Mucosa of rectum (tissue), 2 donors: ENCODE measurements around the gene EIF4E2.
A peak's percentile ranks its signal among the peaks of the same experiment; 100 is the strongest.

Experiments
- H3K27ac ChIP-seq, 2 donors: one replicate each; pipeline ENCODE4 v1.7.0; 2013; ENCODE audit warnings: inconsistent platforms in 2 of 2, low read depth in 2 of 2, low read length in 2 of 2
- H3K27me3 ChIP-seq, 2 donors: one replicate each; pipeline ENCODE4 v1.7.0; 2013; ENCODE audit warnings: low read length in 2 of 2; ENCODE audit not compliant: control insufficient read depth in 2 of 2, insufficient read depth in 2 of 2
- H3K36me3 ChIP-seq, 2 donors: one replicate each; pipeline ENCODE4 v1.7.0; 2013; ENCODE audit warnings: low read length in 2 of 2; ENCODE audit not compliant: control insufficient read depth in 2 of 2, insufficient read depth in 2 of 2
- H3K4me1 ChIP-seq, 2 donors: one replicate each; pipeline ENCODE4 v1.7.0; 2013; ENCODE audit warnings: low read length in 2 of 2, mild to moderate bottlenecking in 1 of 2; ENCODE audit not compliant: control insufficient read depth in 2 of 2, insufficient read depth in 2 of 2
- H3K4me3 ChIP-seq, 2 donors: one replicate each; pipeline ENCODE4 v1.7.0; 2013; ENCODE audit warnings: low read length in 2 of 2
- H3K9ac ChIP-seq, 2 donors: one replicate each; pipeline ENCODE4 v1.7.0; 2013; ENCODE audit warnings: low read length in 2 of 2, low read depth in 1 of 2, mild to moderate bottlenecking in 1 of 2
- H3K9me3 ChIP-seq, 2 donors: one replicate each; pipeline ENCODE4 v1.7.0; 2013; ENCODE audit warnings: low read length in 2 of 2; ENCODE audit not compliant: control insufficient read depth in 2 of 2
- donor health status: healthy.
- donor health status: Normal muscosa, but diverticular disease.

The EIF4E2 gene

GRCh38 chr2:232576995-232577394 is 26.5 kb downstream of the EIF4E2 start:
- Histone ChIP-seq H3K9me3 (no peaks in the 10 kb centered on the region), H3K4me1 (peaks cover 2 to 29% of the 10 kb centered on the region in 2 donors), H3K36me3 (peaks cover 27 to 36% of the 10 kb centered on the region in 2 donors), H3K4me3 (no peak overlapping the region), H3K27me3 (no peaks in the 10 kb centered on the region), H3K9ac (no peak overlapping the region), H3K27ac (no peak overlapping the region)

- H3K27me3 ChIP-seq, result no peaks in the 10 kb centered on the region
- H3K4me1 ChIP-seq, result peaks cover 0 to 28% of the 10 kb centered on the region in 2 donors
- H3K9ac ChIP-seq, result no peak overlapping the region
- no peaks in the 10 kb centered on the region for H3K9me3 ChIP-seq
- peaks cover 31 to 40% of the 10 kb centered on the region in 2 donors for H3K36me3 ChIP-seq
- H3K27ac ChIP-seq, result no peak overlapping the region
- no peak overlapping the region for H3K4me3 ChIP-seq
Measured at GRCh38 chr2:232577841-232578240, 27.4 kb downstream of the EIF4E2 start.

- peaks cover 36 to 43% of the 10 kb centered on the region in 2 donors for H3K36me3 ChIP-seq
Measured at GRCh38 chr2:232578626-232579025, 28.1 kb downstream of the EIF4E2 start.

GRCh38 chr2:232580648-232580981 is 30.1 kb downstream of the EIF4E2 start:
- Histone ChIP-seq H3K36me3 (peaks cover 28 to 34% of the 10 kb centered on the region in 2 donors), H3K27me3 (no peaks in the 10 kb centered on the region), H3K9me3 (no peaks in the 10 kb centered on the region), H3K4me3 (no peak overlapping the region), H3K4me1 (peaks cover 0 to 12% of the 10 kb centered on the region in 2 donors), H3K9ac (no peak overlapping the region), H3K27ac (no peak overlapping the region)

More at GRCh38 chr2:232578626-232579025, 28.1 kb downstream of the EIF4E2 start:
- H3K9ac ChIP-seq, result no peak overlapping the region
- no peaks in the 10 kb centered on the region for H3K27me3 ChIP-seq
- H3K9me3 ChIP-seq, result no peaks in the 10 kb centered on the region
- no peak overlapping the region for H3K4me3 ChIP-seq
- peaks cover 0 to 21% of the 10 kb centered on the region in 2 donors for H3K4me1 ChIP-seq
- H3K27ac ChIP-seq, result no peak overlapping the region

GRCh38 chr2:232581725-232582124 is 31.2 kb downstream of the EIF4E2 start:
- Histone ChIP-seq H3K4me1 (peaks cover 0 to 12% of the 10 kb centered on the region in 2 donors), H3K36me3 (peaks cover 28 to 34% of the 10 kb centered on the region in 2 donors), H3K9ac (no peak overlapping the region), H3K27ac (no peak overlapping the region), H3K27me3 (no peaks in the 10 kb centered on the region), H3K9me3 (no peaks in the 10 kb centered on the region), H3K4me3 (no peak overlapping the region)

GRCh38 chr2:232584238-232584637 is 33.7 kb downstream of the EIF4E2 start:
- Histone ChIP-seq H3K9me3 (no peaks in the 10 kb centered on the region), H3K27ac (no peak overlapping the region), H3K9ac (no peak overlapping the region), H3K27me3 (no peaks in the 10 kb centered on the region), H3K4me1 (peaks cover 3 to 18% of the 10 kb centered on the region in 2 donors), H3K4me3 (no peak overlapping the region), H3K36me3 (peaks cover 24 to 27% of the 10 kb centered on the region in 2 donors)

GRCh38 chr2:232586943-232587505 is 36.5 kb downstream of the EIF4E2 start:
- H3K4me3 ChIP-seq, result no peak overlapping the region
- no peak overlapping the region for H3K9ac ChIP-seq
- peaks cover 3 to 6% of the 10 kb centered on the region in 2 donors for H3K4me1 ChIP-seq
- peaks cover 13 to 14% of the 10 kb centered on the region in 2 donors for H3K36me3 ChIP-seq
- H3K27me3 ChIP-seq, result no peaks in the 10 kb centered on the region
- H3K9me3 ChIP-seq, result no peaks in the 10 kb centered on the region
- H3K27ac ChIP-seq, result no peak overlapping the region

GRCh38 chr2:232587512-232587911 is 37.0 kb downstream of the EIF4E2 start:
- no peak overlapping the region for H3K4me3 ChIP-seq
- peaks cover 4 to 7% of the 10 kb centered on the region in 2 donors for H3K4me1 ChIP-seq
- H3K27ac ChIP-seq, result no peak overlapping the region
- H3K9me3 ChIP-seq, result no peaks in the 10 kb centered on the region
- H3K36me3 ChIP-seq, result peaks cover 9 to 11% of the 10 kb centered on the region in 2 donors
- no peak overlapping the region for H3K9ac ChIP-seq
- H3K27me3 ChIP-seq, result no peaks in the 10 kb centered on the region

GRCh38 chr2:232588031-232588430 is 37.5 kb downstream of the EIF4E2 start:
- no peak overlapping the region for H3K9ac ChIP-seq
- H3K9me3 ChIP-seq, result no peaks in the 10 kb centered on the region
- no peaks in the 10 kb centered on the region for H3K27me3 ChIP-seq
- no peak overlapping the region for H3K4me3 ChIP-seq
- H3K36me3 ChIP-seq, result peaks cover 5 to 6% of the 10 kb centered on the region in 2 donors
- H3K27ac ChIP-seq, result no peak overlapping the region
- peaks cover 8 to 11% of the 10 kb centered on the region in 2 donors for H3K4me1 ChIP-seq

- Histone ChIP-seq H3K9me3 (no peaks in the 10 kb centered on the region), H3K27me3 (no peaks in the 10 kb centered on the region), H3K4me1 (peaks cover 16 to 20% of the 10 kb centered on the region in 2 donors), H3K27ac (peak overlapping the region in 1 of 2 donors; percentile 32), H3K4me3 (no peak overlapping the region), H3K9ac (no peak overlapping the region), H3K36me3 (peaks cover 0 to 2% of the 10 kb centered on the region in 2 donors)
Measured at GRCh38 chr2:232588680-232589585, 38.4 kb downstream of the EIF4E2 start.
